ENCODE results near the gene ACSL6.
A peak's percentile ranks its signal among the peaks of the same experiment; 100 is the strongest.

ACSL6 gene

GRCh38 chr5:132013711-132014110 is 2.3 kb upstream of the ACSL6 start:
- DNase-seq = no peak

GRCh38 chr5:132013006-132013689 is 1.7 kb upstream of the ACSL6 start:
- no peak for DNase-seq

- no peak for DNase-seq
Observed at GRCh38 chr5:132012371-132013005, 1.0 kb upstream of the ACSL6 start.

- DNase-seq = no peak
Observed at GRCh38 chr5:132010989-132011621, 353 bp downstream of the ACSL6 start.

GRCh38 chr5:132010645-132010988 is 841 bp downstream of the ACSL6 start:
- DNase-seq = no peak

GRCh38 chr5:132009706-132010405 is 1.6 kb downstream of the ACSL6 start:
- no peak for DNase-seq

GRCh38 chr5:132008961-132009680 is 2.3 kb downstream of the ACSL6 start:
- no peak for DNase-seq

- no peak for DNase-seq
Observed at GRCh38 chr5:132008163-132008473, 3.3 kb downstream of the ACSL6 start.

- DNase-seq = peak; percentile 36
Observed at GRCh38 chr5:132007399-132008162, 3.9 kb downstream of the ACSL6 start.

- DNase-seq = no peak
Observed at GRCh38 chr5:132006331-132007120, 4.9 kb downstream of the ACSL6 start.

- no peak for DNase-seq
Observed at GRCh38 chr5:132005591-132005990, 5.9 kb downstream of the ACSL6 start.

GRCh38 chr5:132003982-132004381 is 7.5 kb downstream of the ACSL6 start:
- no peak for DNase-seq

GRCh38 chr5:132003170-132003744 is 8.2 kb downstream of the ACSL6 start:
- no peak for DNase-seq

- DNase-seq = no peak
Observed at GRCh38 chr5:132002757-132003156, 8.7 kb downstream of the ACSL6 start.

- DNase-seq = no peak
Observed at GRCh38 chr5:132001647-132002561, 9.6 kb downstream of the ACSL6 start.

GRCh38 chr5:132000677-132001453 is 10.6 kb downstream of the ACSL6 start:
- no peak for DNase-seq

- no peak for DNase-seq
Observed at GRCh38 chr5:132000241-132000490, 11.3 kb downstream of the ACSL6 start.

- DNase-seq = no peak
Observed at GRCh38 chr5:131999441-132000240, 11.8 kb downstream of the ACSL6 start.

- no peak for DNase-seq
Observed at GRCh38 chr5:131999041-131999440, 12.4 kb downstream of the ACSL6 start.
